GM20000 (cell line): ENCODE results near the gene CLEC4A.
A peak's percentile ranks its signal among the peaks of the same experiment; 100 is the strongest.
"Not testable (repeated sequence)": the region's sequence is repeated elsewhere in the genome, so short reads cannot be mapped to it uniquely, and the experiment has no call there.

Source experiments
- DNase-seq: peaks from one replicate; pipeline ENCODE4 v3.0.0; 2012; ENCODE audit warnings: low spot score
- CTCF ChIP-seq: IDR thresholded peaks from 2 replicates; pipeline ENCODE4 v1.5.1; 2012; ENCODE audit warnings: mild to moderate bottlenecking, control low read depth; ENCODE audit errors: extremely low read depth, missing control alignments

The CLEC4A gene

GRCh38 chr12:8081251-8081920, 42.0 kb upstream of the CLEC4A start:
- DNase-seq, result no peak
- TF ChIP-seq CTCF, result no peak

- no peak for DNase-seq
- TF ChIP-seq CTCF, result no peak
Observed at GRCh38 chr12:8082808-8083100, 40.7 kb upstream of the CLEC4A start.

GRCh38 chr12:8084351-8084750, 39.1 kb upstream of the CLEC4A start:
- DNase-seq, result not testable (repeated sequence)

- peak; percentile 13 for DNase-seq
- TF ChIP-seq CTCF, result no peak
Observed at GRCh38 chr12:8087666-8088065, 35.8 kb upstream of the CLEC4A start.

- no peak for TF ChIP-seq CTCF
- peak; percentile 43 for DNase-seq
Observed at GRCh38 chr12:8088574-8088973, 34.8 kb upstream of the CLEC4A start.

- DNase-seq, result not testable (repeated sequence)
Observed at GRCh38 chr12:8089277-8089676, 34.1 kb upstream of the CLEC4A start.

- TF ChIP-seq CTCF, result no peak
- DNase-seq, result no peak
Observed at GRCh38 chr12:8089716-8090115, 33.7 kb upstream of the CLEC4A start.

- DNase-seq, result no peak
- no peak for TF ChIP-seq CTCF
Observed at GRCh38 chr12:8093291-8093690, 30.1 kb upstream of the CLEC4A start.

- DNase-seq, result no peak
- TF ChIP-seq CTCF, result no peak
Observed at GRCh38 chr12:8096281-8096915, 27.0 kb upstream of the CLEC4A start.
